Calu3 (cell line): ENCODE results near the gene PRSS33. TPM values are rescaled to one million over a fixed set of nuclear protein-coding genes. Genes with fewer than 3 reads are reported as not detected.

Source experiments
- BruUV-seq: library from RNA; stranded (reverse); fragments of 400-500 nt; replicated peaks from 2 replicates; lab custom pipeline; 2021; lab: Mats Ljungman, UMichigan
- CTCF ChIA-PET: fragments of 300-600 bp; sonication (Branson Sonifier 250); formaldehyde crosslinking; loops from one replicate; lab custom pipeline; 2022; ENCODE audit warnings: antibody characterized with exemption; lab: Charles Lee
- DNase-seq: peaks from one replicate; pipeline ENCODE4 v3.0.0; 2022
- H3K27ac Mint-ChIP-seq: one replicate; pipeline ENCODE4 v1.8.0; 2022; ENCODE audit warnings: mixed read lengths; ENCODE audit not compliant: unreplicated experiment
- H3K27me3 Mint-ChIP-seq: one replicate; pipeline ENCODE4 v1.8.0; 2022; ENCODE audit warnings: mixed read lengths; ENCODE audit not compliant: unreplicated experiment
- H3K36me3 Mint-ChIP-seq: one replicate; pipeline ENCODE4 v1.8.0; 2022; ENCODE audit warnings: mild to moderate bottlenecking, moderate library complexity, mixed read lengths; ENCODE audit not compliant: insufficient read depth, unreplicated experiment
- H3K4me1 Mint-ChIP-seq: one replicate; pipeline ENCODE4 v1.8.0; 2022; ENCODE audit warnings: mild to moderate bottlenecking, low read depth, mixed read lengths; ENCODE audit not compliant: unreplicated experiment
- H3K4me3 Mint-ChIP-seq: one replicate; pipeline ENCODE4 v1.8.0; 2022; ENCODE audit warnings: mild to moderate bottlenecking, low read depth, moderate library complexity, mixed read lengths; ENCODE audit not compliant: unreplicated experiment
- H3K9me3 Mint-ChIP-seq: one replicate; pipeline ENCODE4 v1.8.0; 2022; ENCODE audit warnings: low read depth, mixed read lengths; ENCODE audit not compliant: unreplicated experiment
- CTCF ChIP-seq: fragments of 200-600 bp; IDR thresholded peaks from one replicate; pipeline ENCODE4 v1.8.0; 2022; ENCODE audit warnings: antibody characterized with exemption; ENCODE audit not compliant: unreplicated experiment
- intact Hi-C: fragments of 100-400 bp; cut with micrococcal nuclease; formaldehyde crosslinking; loops from one replicate; pipeline ENCODE4 v1.10.0; 2022; ENCODE audit not compliant: unreplicated experiment
- total RNA-seq: library from RNA; stranded (reverse); gene quantifications from 2 replicates; pipeline ENCODE4 v1.2.3, GENCODE V29; 2022

Gene PRSS33
- total RNA-seq, 1 experiment from 2014 or later: 13.2 TPM

- DNase-seq: no peak
- H3K36me3 Mint-ChIP-seq: peaks cover 47% of the 10 kb centered on the region
- no peaks in the 10 kb centered on the region for H3K9me3 Mint-ChIP-seq
- peaks cover 18% of the 10 kb centered on the region for H3K4me1 Mint-ChIP-seq
- H3K27ac Mint-ChIP-seq: no peak overlapping the region
- intact Hi-C loops: loop anchor here (5.0 kb wide), 2 partner anchors 43 to 58 kb away; no protein-coding TSS in a partner anchor
- H3K4me3 Mint-ChIP-seq: no peak overlapping the region
- BruUV-seq: no TSS peak
- no peaks in the 10 kb centered on the region for H3K27me3 Mint-ChIP-seq
- TF ChIP-seq CTCF: no peak
- CTCF ChIA-PET: no interaction called here
Measured at GRCh38 chr16:2779151-2779920, 8.0 kb downstream of the PRSS33 start.

DNA sequence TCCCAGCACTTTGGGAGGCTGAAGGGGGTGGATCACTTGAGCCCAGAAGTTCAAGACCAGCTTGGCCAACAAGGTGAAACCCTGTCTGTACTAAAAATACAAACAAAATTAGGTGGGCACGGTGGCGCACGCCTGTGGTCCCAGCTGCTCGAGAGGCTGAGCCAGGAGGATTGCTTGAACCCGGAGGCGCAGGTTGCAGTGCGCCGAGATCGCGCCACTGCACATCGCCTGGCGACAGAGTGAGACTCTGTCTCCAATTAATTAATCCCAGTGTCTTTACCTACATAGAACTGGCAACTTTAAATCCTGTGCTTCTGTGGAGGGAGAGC, 8.8 kb downstream of the PRSS33 start:
- intact Hi-C loops: loop anchor here (5.0 kb wide), 2 partner anchors 44 to 59 kb away; no protein-coding TSS in a partner anchor
- BruUV-seq: no TSS peak
- no peak for DNase-seq
- H3K9me3 Mint-ChIP-seq: no peaks in the 10 kb centered on the region
- CTCF ChIA-PET: interaction anchor here (0.7 to 1.2 kb wide), 2 partner anchors 9 to 45 kb away, joined by 3 read pairs; partner anchors contain the start of gene PRSS33
- H3K4me3 Mint-ChIP-seq: peak overlapping the region; percentile 93
- no peaks in the 10 kb centered on the region for H3K27me3 Mint-ChIP-seq
- H3K36me3 Mint-ChIP-seq: peaks cover 54% of the 10 kb centered on the region
- no peak for TF ChIP-seq CTCF
- H3K27ac Mint-ChIP-seq: peak overlapping the region; percentile 89
- H3K4me1 Mint-ChIP-seq: peaks cover 11% of the 10 kb centered on the region

GRCh38 chr16:2777903-2778629, 9.3 kb downstream of the PRSS33 start:
- H3K36me3 Mint-ChIP-seq: peaks cover 59% of the 10 kb centered on the region
- no peaks in the 10 kb centered on the region for H3K9me3 Mint-ChIP-seq
- peak overlapping the region; percentile 89 for H3K27ac Mint-ChIP-seq
- intact Hi-C loops: loop anchor here (5.0 kb wide), 2 partner anchors 44 to 59 kb away; no protein-coding TSS in a partner anchor
- no peaks in the 10 kb centered on the region for H3K27me3 Mint-ChIP-seq
- no TSS peak for BruUV-seq
- peaks cover 10% of the 10 kb centered on the region for H3K4me1 Mint-ChIP-seq
- no peak for TF ChIP-seq CTCF
- H3K4me3 Mint-ChIP-seq: peak overlapping the region; percentile 93
- peak; percentile 39 for DNase-seq
- CTCF ChIA-PET: interaction anchor here (0.6 to 1.2 kb wide), 3 partner anchors 9 to 97 kb away, joined by 3 to 5 read pairs (median 3); partner anchors contain the start of gene PRSS33

DNA sequence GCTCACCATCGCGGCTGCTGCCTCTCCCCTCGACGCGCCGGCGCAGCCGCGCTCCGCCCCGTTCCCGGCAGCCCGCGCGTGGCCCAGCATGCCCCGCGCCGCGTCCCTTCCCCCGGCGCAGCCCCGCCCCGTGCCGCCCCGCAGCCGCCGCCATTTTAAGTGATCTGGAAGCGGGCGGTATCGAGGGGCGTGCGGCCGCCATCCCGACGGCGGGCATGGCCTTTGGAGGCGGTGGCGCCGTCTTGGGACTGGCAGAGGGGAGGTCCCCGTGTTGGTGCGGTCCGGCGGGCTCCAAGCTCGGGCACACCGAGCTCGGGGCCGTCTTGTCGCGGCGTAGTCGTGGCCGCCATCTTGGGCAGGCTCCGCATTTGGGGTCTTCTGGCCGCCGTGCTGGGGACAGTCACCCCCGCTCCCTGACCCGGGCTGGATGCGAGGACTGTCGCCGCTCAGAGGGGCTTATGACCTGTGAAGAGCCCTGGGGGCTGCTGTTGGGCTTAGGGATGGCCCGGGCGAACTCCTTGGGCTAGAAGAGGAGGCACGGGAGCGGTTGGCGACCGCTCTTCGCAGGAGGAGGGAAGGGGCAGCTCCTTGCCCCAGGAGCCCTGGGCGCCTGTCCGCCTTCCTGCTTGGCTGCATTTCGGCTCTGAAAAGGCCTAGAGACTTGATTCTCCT, 10.0 kb downstream of the PRSS33 start, which contains the start of gene ELOB:
Gene ELOB (minus strand): TSS at position 50 of the 672 bp plus-strand sequence. CDS start 41 bp downstream, at position 9.
- Mint-ChIP-seq H3K4me3 (peak within 1 kb of the TSS; percentile 93), H3K27ac (peak within 1 kb of the TSS; percentile 89), H3K9me3 (no peaks in the 10 kb centered on the region), H3K27me3 (no peaks in the 10 kb centered on the region), H3K4me1 (peaks cover 17% of the 10 kb centered on the region), H3K36me3 (peaks cover 66% of the 10 kb centered on the region)
- CTCF ChIA-PET: interaction anchor here (0.6 to 1.2 kb wide), 2 partner anchors 10 to 98 kb away, joined by 3 to 5 read pairs; partner anchors contain the start of gene PRSS33
- DNase-seq: peak; percentile 94
- intact Hi-C loops: loop anchor here (5.0 kb wide), 2 partner anchors 45 to 60 kb away; no protein-coding TSS in a partner anchor
- no peak for TF ChIP-seq CTCF
- BruUV-seq: TSS peak; percentile 78
